Progenitor cell of endocrine pancreas (in vitro differentiated cells): ENCODE measurements around the gene SF3A1. TPM values are rescaled to one million over a fixed set of nuclear protein-coding genes. Genes with fewer than 3 reads are reported as not detected.

Experiments used
- DNase-seq: peaks from one replicate; pipeline ENCODE4 v3.0.0; 2021; ENCODE audit warnings: low spot score; ENCODE audit not compliant: unreplicated experiment
- H3K27ac Mint-ChIP-seq: 2 replicates; pipeline ENCODE4 v1.8.0; 2021; ENCODE audit warnings: mild to moderate bottlenecking, moderate library complexity, mixed read lengths
- H3K27me3 Mint-ChIP-seq: 2 replicates; pipeline ENCODE4 v1.8.0; 2021; ENCODE audit warnings: mixed read lengths
- H3K36me3 Mint-ChIP-seq: 2 replicates; pipeline ENCODE4 v1.8.0; 2022; ENCODE audit warnings: mixed read lengths; ENCODE audit not compliant: insufficient read depth
- H3K4me1 Mint-ChIP-seq: 2 replicates; pipeline ENCODE4 v1.8.0; 2021; ENCODE audit warnings: low read depth, mixed read lengths
- H3K4me3 Mint-ChIP-seq: 2 replicates; pipeline ENCODE4 v1.8.0; 2021; ENCODE audit warnings: low read depth, mild to moderate bottlenecking, moderate library complexity, mixed read lengths
- H3K9me3 Mint-ChIP-seq: 2 replicates; pipeline ENCODE4 v1.8.0; 2021; ENCODE audit warnings: low read depth, mixed read lengths
- total RNA-seq: library from RNA; stranded (reverse); gene quantifications from 2 replicates; pipeline ENCODE4 v1.2.1, GENCODE V29; 2021
- TF ChIP-seq, protein P1 (sequence below): fragments of 200-600 bp; sonication (generic); IDR thresholded peaks from one replicate; pipeline ENCODE4 v1.5.0; 2021; ENCODE audit warnings: antibody characterized with exemption, mild to moderate bottlenecking; ENCODE audit not compliant: unreplicated experiment

Gene SF3A1
- total RNA-seq, 1 donor from 2014 or later, result 165 TPM

GRCh38 chr22:30299322-30299721 is 57.4 kb downstream of the SF3A1 start:
- Mint-ChIP-seq H3K36me3 (peaks cover under 1% of the 10 kb centered on the region), H3K9me3 (no peaks in the 10 kb centered on the region), H3K4me3 (no peak overlapping the region), H3K27me3 (no peaks in the 10 kb centered on the region), H3K27ac (no peak overlapping the region), H3K4me1 (peaks cover 13% of the 10 kb centered on the region)
- TF ChIP-seq, protein P1, sequence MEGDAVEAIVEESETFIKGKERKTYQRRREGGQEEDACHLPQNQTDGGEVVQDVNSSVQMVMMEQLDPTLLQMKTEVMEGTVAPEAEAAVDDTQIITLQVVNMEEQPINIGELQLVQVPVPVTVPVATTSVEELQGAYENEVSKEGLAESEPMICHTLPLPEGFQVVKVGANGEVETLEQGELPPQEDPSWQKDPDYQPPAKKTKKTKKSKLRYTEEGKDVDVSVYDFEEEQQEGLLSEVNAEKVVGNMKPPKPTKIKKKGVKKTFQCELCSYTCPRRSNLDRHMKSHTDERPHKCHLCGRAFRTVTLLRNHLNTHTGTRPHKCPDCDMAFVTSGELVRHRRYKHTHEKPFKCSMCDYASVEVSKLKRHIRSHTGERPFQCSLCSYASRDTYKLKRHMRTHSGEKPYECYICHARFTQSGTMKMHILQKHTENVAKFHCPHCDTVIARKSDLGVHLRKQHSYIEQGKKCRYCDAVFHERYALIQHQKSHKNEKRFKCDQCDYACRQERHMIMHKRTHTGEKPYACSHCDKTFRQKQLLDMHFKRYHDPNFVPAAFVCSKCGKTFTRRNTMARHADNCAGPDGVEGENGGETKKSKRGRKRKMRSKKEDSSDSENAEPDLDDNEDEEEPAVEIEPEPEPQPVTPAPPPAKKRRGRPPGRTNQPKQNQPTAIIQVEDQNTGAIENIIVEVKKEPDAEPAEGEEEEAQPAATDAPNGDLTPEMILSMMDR, result no peak
- DNase-seq, result no peak

GRCh38 chr22:30297991-30298701 is 58.5 kb downstream of the SF3A1 start:
- no peaks in the 10 kb centered on the region for H3K9me3 Mint-ChIP-seq
- peaks cover 13% of the 10 kb centered on the region for H3K4me1 Mint-ChIP-seq
- no peaks in the 10 kb centered on the region for H3K27me3 Mint-ChIP-seq
- no peak for DNase-seq
- peak overlapping the region; percentile 92 for H3K27ac Mint-ChIP-seq
- TF ChIP-seq, protein P1, result peak; percentile 28
- no peak overlapping the region for H3K4me3 Mint-ChIP-seq
- peaks cover 8% of the 10 kb centered on the region for H3K36me3 Mint-ChIP-seq

DNA sequence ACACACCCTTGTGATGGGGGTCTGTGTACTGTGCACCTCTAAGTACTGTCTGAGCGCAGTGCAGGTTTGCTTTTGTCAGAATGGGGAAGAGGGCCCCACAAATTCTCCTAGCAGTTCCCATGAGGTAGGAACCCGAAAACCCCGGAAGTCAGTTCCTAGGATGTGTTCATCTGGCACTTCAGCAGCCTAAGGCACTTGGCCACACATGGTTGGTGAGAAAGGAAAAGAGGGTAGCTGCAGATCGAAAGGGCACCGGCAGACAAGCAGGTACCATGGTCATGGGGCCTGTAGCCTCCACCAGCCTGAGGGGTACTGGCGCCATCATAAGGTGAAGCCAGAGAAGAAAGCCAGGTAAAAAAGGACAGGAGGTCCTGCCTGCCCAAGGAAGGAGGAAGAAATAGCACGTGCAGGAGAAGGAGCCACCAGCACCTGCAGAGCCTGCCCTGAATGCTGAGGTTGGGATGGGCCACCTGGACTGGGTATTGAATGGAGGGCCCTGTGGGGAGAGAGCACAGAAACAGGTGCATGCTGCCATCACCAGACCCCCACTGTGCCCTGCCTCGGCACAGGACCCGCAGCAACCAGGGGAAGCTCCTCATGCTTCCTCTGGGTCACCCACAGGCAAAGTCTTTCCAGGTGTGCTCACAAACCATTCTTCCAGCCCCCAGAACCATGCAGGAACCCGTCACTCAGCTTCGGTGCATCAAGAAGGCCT is 59.3 kb downstream of the SF3A1 start:
- TF ChIP-seq, protein P1, result no peak
- peak overlapping the region; percentile 92 for H3K27ac Mint-ChIP-seq
- no peaks in the 10 kb centered on the region for H3K9me3 Mint-ChIP-seq
- H3K27me3 Mint-ChIP-seq, result no peaks in the 10 kb centered on the region
- no peak for DNase-seq
- peaks cover 9% of the 10 kb centered on the region for H3K36me3 Mint-ChIP-seq
- H3K4me3 Mint-ChIP-seq, result no peak overlapping the region
- H3K4me1 Mint-ChIP-seq, result peaks cover 13% of the 10 kb centered on the region

- no peak for DNase-seq
- no peaks in the 10 kb centered on the region for H3K27me3 Mint-ChIP-seq
- no peak overlapping the region for H3K4me3 Mint-ChIP-seq
- peaks cover 9% of the 10 kb centered on the region for H3K36me3 Mint-ChIP-seq
- peaks cover 13% of the 10 kb centered on the region for H3K4me1 Mint-ChIP-seq
- H3K9me3 Mint-ChIP-seq, result no peaks in the 10 kb centered on the region
- TF ChIP-seq, protein P1, result no peak
- peak overlapping the region; percentile 20 for H3K27ac Mint-ChIP-seq
Measured at GRCh38 chr22:30296833-30297232, 59.9 kb downstream of the SF3A1 start.

- H3K36me3 Mint-ChIP-seq, result peaks cover 9% of the 10 kb centered on the region
- no peak for DNase-seq
- H3K4me1 Mint-ChIP-seq, result peaks cover 13% of the 10 kb centered on the region
- H3K9me3 Mint-ChIP-seq, result no peaks in the 10 kb centered on the region
- TF ChIP-seq, protein P1, result no peak
- no peaks in the 10 kb centered on the region for H3K27me3 Mint-ChIP-seq
- H3K4me3 Mint-ChIP-seq, result no peak overlapping the region
- no peak overlapping the region for H3K27ac Mint-ChIP-seq
Measured at GRCh38 chr22:30296324-30296723, 60.4 kb downstream of the SF3A1 start.
